Measurements from ENCODE around the gene KIAA1958.
"Not testable (repeated sequence)": the region's sequence is repeated elsewhere in the genome, so short reads cannot be mapped to it uniquely, and the experiment has no call there.

The KIAA1958 gene

DNA sequence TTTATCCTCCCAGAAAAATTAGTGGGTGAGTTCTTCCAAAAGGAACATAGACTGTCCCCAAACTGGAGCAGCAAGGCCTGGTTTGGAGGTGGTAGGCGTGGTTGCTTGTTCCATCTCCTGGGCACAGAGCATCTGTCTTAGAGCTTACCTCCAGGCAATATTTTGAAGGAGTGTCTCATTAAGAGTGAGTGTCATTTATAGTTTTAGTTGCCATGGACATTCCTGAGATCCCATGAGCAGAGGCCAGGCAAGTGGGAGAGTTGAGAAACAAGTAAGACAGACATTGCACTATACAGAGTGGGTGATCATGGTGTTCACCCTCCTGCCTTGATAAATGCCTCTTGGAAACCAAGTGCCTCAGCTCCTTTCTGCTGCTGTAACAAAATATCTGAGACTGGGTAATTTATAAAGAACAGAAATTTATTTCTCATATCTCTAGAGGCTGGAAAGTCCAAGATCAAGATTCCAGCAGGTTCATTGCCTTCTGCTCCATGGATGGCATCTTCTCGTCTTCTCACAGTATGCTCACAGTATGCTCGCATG is 68.5 kb downstream of the KIAA1958 start:
- no peak for DNase-seq (ENCODE audit: low read depth in 2 of 2)

DNA sequence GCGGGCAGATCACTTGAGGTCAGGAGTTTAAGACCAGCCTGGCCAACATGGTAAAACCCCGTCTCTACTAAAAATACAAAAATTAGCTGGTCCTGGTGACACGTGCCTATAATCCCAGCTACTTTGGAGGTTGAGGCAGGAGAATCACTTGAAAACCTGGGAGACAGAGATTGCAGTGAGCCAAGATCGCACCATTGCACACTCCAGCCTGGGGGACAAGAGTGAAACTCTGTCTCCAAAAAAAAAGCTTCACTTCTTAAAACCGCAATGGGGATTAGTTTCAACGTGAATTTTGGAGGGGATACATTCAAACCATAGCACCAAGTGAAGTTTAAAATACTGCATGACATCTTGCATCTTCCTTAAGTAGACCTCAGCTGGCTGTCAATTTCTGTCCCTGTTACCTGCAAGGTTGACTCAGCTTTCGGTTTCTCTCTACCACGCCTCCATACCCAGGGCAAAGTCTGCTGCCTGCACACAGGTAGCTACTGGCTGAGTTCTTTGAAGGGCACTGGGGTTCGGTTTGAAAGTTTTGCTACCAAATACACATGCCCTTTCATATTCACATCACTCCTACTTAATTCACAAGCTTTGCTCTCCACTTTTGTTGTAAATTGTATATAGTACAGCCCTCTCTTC is 69.3 kb downstream of the KIAA1958 start:
- DNase-seq (ENCODE audit: low read depth in 2 of 2): no peak

DNA sequence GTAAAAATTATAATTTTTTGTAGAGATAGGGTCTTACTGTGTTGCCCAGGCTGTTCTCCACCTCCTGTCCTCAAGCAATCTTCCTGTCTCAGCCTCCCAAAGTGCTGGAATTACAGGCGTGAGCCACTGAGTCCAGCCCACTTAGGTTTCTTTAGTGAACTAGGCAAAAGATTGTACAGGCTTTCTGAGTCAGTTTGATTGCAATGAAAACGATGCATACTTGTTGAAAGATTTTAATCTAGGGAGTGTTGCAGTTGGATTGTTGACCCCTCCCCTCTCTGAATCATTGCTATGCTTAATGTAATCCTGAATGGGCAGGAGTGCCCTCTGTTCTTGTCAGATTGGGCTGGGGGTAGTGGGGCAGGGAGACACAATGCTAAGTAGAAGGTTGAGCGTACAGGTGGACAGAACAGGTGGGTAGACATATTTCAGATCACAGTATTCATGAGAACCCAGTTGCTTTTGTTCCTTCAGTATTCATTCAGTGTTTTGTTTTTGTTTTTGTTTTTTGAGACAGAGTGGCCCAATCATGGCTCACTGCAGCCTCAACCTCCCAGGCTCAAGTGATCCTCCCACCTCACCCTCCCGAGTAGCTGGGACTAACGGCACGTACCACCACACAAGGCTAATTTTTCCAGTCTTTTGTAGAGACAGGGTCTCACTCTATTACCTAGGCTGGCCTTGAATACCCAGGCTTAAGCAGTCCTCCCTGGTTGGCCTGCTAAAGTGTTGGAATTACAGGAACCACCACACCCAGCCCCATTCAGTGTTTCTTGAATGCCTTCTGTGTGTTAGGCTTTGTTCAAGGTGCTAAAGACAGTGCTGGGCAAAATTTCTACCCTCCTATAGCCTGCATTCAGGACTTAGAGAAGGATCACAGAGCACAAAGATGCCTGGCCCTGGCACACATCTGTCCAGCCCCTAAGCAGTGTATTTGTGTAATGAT is 70.1 kb downstream of the KIAA1958 start:
- DNase-seq (ENCODE audit: low read depth in 2 of 2): peak in 1 of 2 experiments; percentile 64

DNA sequence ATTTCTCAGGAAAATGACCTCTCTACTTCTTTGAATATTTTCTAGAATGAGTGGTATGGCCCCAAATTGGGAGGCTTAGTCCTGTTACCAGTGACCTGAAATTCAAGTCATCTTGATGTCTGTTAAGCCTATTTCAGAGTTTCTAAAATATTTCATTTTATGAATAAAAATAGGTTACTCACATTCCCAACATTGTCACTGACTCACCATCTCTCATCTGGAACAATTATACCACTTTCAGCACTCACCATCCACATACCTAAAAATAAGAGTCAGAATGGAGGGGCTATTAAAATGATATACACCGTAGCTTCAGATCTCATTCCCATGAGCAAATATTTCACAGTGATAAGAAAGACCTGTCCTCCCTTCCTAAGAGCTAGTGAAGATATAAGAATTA is 71.8 kb downstream of the KIAA1958 start:
- peak; percentile 70 to 73 for DNase-seq (ENCODE audit: low read depth in 2 of 2)

DNA sequence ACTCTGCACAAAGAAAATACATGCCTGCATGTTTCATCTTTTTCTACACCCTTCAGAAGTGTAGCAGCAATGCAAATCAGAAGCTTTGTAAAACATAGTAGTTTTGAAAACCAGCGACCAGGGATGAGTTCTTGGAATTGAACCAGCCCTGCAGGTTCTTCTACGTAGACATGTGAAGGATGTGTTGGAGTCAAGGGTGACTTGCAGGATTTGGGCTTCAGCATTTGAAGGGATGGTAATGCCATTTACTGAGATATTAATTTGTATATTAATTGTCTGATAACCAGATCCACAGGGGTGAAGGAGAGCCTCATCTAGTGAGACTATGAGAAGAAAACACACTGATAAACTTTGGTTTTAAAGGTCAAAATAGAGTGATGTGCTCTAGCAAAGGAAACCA is 72.4 kb downstream of the KIAA1958 start:
- no peak for DNase-seq (ENCODE audit: low read depth in 2 of 2)

DNA sequence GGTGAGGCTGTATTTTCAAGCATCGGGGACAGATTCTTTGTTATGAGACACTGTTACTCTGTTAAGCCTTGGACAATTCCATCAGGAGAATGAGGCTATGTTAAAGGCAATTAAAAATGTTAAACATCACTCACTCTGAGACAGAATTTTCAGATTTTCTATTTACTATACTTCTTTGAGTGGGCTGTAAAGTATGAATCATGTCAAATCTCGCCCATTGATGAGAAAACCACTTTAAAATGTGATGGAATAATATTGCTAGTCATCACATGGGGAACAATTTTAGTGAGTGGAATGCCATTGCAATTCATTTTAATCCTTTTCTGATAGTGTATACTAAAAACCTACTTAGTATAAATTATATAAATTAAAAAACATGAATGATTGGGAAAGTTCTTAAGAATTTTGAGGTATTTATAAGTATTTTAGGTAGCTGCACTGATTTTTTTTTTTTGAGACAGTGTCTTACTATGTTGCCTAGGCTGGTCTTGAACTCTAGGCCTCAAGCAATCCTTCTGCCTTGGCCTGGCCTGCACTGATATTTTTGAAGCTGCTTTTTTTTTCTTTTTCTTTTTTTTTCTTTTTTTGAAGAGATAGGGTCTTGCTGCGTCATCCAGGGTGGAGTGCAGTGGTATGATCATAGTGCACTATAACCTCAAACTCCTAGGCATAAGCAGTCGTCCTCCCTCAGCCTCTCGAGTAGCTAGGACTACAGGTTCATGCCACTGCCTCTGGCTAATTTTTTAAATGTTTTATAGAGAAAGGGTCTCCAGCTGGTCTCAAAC is 73.2 kb downstream of the KIAA1958 start:
- DNase-seq (ENCODE audit: low read depth in 2 of 2): no peak

DNA sequence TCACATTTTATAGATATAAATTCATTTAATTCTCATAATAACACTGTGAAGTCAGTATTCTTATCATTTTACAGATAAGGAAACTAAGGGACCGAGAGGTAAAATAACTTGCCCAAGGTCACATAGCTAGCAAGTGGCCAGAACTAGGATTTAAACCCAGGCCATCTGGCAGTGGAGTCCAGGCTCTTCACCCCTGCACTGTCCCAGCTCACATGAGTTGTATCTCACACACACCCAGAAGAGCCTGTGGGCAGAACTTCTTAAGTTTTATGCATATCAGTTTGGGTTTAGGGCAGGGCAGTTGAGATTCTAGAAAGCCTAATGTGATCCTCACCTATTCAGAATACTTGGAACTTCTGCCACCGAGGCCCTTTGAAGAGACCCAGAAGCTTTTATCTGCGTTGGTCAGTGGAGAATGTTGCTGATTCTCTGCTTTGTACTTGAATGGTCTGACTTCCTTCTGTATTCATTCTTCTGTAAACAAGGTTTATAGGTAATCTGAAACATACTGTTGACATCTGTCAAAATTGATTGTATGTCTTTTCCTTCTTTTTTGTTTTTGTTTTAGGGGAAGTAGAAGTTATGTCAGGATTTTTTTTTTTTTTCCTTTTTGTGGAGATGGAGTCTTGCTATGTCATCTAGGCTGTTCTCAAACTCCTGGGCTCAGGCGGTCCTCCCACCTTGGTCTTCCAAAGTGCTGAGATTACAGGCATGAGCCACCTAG is 75.8 kb downstream of the KIAA1958 start:
- no peak for DNase-seq (ENCODE audit: low read depth in 2 of 2)

DNA sequence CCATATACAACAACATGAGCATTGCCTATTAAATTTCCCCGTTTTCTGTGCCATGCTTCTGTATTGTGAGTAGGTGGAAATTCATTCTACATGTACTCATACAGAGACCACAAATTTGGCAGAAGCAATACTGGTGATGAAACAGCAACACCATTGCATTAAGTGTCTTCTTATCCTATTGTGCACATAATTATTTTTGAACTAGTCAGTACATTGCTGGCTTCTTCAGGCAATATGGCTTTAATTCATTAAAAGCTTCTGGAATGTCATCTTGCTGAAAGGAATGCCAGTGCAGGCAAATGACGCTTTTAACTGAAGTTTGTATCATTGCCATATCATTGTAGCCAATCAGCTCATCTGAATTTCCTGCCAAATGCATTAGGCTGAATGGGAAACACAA is 82.6 kb downstream of the KIAA1958 start:
- DNase-seq (ENCODE audit: low read depth in 2 of 2): peak; percentile 98 to 99

DNA sequence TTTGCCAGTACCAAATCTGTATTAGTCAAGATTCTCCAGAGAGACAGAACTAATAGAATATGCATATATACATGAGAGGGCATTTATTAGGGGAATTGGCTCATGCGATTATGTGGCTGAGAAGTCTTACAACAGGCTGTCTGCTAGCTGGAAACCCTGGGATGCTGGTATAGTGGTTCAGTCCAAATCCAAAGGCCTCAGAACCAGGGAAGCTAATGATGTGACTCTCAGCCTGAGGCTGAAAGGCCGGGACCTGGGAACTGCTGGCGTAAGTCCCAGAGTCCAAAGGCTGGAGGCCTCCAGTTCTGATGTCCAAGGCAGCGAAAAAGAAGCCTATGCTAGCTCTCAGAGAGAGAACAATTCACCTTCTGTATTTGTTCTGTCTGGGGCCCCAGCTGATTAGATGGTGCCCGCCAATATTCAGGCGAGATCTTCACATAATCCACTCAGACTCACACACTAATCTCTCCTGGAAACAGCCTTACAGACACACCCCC is 84.1 kb downstream of the KIAA1958 start:
- DNase-seq (ENCODE audit: low read depth in 2 of 2): no peak

DNA sequence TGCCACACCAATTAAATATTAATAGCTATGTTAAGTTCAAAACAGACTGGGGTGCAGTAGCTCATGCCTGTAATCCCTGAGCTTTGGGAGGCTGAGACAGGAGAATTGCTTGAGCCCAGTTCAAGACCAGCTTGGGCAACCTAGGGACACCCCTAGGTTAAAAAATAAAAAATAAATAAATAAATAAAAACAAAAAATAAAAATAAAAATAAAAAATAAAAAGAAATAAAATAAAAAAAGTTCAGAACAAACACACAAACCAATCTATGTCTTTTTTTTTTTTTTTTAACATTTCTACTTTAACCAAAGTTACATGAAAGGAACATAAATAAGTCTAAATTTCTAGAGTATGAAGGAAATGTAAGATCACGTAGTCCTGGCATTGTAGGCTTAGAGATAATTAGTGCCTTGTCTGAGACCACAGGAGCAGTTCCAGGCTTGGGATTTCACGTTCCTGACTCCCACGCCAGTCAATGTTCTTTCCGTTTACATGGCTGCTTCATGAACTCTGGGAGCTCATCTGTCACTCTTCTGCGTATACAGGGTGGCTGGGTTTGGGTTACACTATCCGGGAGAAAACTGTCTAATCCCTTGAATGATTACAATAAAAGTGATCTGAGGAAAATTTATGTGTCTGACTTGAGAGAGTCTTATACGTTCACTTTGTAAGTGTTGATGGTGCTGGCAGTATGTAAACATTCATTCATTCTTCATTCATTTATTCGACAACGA is 85.2 kb downstream of the KIAA1958 start:
- DNase-seq (ENCODE audit: low read depth in 2 of 2): no peak

DNA sequence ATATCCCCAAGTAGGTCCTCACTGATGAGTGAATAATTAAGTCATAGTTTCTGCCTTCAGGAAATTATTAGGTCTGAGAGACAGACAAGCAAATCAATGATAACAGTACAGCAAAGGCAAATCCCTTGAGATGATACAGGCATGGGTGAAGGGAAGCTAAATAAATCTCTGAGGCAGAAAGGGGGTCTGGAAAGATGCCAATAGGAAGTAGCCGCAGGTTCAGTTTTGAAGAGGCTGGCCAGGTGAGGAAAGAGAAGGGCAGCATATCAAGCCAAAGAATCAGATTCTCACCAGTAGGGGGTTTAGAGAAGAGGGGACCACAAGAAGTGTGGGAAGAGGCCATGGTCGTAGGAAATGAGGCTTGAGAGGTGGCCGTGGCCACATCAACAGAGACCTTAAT is 85.8 kb downstream of the KIAA1958 start:
- DNase-seq (ENCODE audit: low read depth in 2 of 2): no peak

DNA sequence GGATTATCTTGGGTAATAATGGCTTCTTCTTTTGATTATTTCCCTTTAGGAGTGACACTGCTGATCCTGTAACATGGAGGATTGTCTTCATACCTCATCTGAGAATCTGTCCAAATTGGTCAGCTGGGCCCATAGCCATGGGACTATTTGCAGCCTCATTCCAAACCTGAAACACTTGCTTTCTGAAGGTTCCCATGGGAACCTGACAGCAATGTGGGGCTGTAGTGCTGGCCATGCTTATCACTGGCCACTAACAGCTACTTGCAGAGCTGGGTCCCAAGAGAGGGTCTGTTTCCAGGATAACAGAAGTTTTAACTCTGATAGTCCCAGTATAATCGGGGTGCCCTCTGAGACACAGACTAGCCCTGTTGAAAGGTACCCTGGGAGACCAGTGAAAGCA is 87.4 kb downstream of the KIAA1958 start:
- no peak for DNase-seq (ENCODE audit: low read depth in 2 of 2)

DNA sequence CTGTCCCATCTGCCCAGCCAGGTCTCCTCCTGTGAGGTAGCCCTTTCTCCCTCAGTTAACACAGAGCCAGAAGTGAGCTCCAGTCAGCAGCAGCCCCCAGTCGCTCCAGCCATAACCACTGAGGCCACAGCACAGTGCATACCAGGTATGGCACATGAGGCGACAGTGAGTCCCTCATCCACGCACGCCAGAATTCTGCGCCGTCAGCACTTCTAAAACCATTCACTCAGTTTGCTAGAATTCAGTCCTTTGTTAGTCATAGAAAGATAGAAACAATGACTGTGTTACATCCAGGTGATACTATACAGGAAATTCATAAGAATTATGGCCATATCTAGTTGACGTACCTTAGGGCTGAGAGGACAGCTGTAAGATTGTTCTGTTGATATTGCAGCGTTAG is 88.5 kb downstream of the KIAA1958 start:
- no peak for DNase-seq (ENCODE audit: low read depth in 2 of 2)

DNA sequence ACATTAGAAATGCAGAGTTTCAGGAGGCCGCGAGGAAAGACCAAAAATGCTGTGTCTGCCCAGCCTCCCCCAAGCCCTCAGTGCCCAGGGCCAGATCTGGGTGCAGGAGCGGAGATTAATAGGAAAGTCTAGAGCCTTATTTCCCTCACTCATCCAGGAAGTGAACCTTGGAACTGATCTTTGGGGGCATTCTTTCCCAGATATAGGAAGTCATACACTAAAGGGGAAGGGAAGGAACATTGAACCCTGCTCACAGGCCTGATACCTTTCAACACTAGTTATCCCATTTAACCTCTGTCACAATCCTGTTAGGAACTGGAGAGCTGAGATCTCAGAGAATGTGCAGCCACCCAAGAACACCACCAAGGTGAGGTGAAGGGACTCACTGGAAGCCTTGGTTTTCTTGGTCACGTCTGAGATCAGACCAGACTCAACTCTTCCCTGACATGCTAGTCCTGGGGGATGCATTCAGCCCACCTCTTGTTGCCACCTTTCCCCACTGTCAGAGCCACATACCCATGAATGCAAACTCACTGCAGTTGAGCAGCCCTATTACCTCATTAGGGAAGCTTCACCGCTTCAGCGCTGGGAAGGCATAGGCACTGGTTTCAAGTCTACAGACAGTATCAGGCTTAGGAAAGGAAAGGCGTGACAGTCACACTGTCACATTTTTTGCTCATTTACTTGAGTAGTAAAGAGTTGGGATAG is 95.0 kb downstream of the KIAA1958 start:
- no peak for DNase-seq (ENCODE audit: low read depth in 2 of 2)

DNA sequence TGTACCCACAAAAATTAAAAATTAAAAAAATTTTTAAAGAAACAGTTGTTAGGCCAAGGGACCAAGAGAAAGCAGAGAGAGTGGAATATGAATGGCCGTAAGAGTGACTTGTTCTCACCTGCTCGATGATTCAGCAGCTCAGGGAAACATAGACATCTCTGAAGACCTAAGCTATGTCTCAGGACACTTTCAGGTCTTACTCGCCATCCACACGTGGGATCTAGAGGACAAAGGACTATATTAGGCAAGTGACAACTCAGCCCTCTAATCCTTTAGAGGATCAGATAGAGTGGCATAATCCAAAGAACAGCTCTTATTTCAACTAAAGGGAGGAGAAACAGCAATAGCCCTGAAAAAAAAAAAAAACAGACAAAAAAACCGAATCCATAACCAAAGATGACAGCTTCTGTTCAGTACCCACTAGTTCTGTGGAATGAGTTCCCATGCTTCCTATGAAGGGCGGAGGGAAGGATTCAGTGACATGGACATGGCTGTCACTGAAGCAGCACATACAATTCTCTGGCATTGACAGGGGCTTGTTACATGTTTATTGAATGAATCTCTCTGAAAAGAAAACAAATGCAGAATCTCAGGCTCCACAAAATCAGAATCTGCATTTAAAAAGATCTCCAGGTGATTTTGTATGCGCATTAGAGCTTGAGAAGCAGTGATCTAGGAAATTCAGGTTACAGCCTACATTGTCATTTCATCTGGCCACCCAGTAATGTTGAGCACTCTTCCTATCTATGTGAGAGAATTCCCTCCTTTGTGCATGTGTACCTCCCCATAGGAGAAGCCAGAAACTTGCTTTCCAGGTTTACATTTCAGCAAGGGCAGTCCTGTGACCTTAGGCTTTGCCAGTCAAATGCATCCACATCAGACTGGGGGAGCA is 96.0 kb downstream of the KIAA1958 start:
- DNase-seq (ENCODE audit: low read depth in 2 of 2): no peak

DNA sequence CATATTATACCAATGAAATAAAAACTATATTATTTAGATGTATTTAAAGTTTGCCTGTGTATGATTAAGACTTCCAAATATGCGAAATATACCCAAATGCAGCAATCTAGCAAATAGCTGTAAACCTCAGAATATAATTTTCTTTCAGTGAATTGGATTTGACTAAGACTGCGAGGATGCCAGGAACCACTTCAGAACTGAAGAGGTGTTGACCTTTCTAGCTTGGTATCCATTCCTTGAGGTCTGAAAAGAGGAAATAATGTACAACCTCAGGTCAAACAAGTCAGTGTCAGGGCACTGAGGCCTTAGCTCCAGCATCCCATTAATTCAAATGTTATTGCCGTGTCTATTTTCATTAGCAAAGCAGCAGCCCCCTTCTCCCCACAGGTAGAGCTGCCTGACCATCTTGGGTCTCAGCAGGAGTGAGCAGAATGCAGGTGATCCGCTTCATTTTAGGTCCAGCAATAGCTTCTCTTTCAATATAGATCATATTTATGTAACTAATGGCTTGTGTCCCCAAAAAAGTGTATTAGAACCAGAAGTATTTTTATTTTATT is 100.0 kb downstream of the KIAA1958 start:
- peak; percentile 9 to 19 for DNase-seq (ENCODE audit: low read depth in 2 of 2)

DNA sequence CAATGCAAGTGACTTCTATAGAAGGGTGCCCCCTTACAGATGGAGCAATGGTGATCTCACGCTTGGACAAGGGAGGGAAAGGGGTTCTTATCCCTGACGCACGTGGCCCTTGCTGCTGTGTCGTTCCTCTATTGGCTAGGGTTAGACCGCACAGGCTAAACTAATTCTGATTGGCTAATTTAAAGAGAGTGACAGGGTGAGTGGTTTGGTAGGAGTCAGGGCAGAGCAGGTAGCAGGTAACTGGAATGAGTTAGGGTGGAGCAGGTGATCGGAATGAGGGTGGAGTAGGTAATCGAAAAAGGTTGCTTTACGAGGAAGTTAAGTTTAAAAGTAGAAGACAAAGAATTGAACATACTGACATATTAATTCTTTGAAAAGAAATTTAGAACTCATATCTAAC is 105.2 kb downstream of the KIAA1958 start:
- DNase-seq (ENCODE audit: low read depth in 2 of 2): not testable (repeated sequence)

DNA sequence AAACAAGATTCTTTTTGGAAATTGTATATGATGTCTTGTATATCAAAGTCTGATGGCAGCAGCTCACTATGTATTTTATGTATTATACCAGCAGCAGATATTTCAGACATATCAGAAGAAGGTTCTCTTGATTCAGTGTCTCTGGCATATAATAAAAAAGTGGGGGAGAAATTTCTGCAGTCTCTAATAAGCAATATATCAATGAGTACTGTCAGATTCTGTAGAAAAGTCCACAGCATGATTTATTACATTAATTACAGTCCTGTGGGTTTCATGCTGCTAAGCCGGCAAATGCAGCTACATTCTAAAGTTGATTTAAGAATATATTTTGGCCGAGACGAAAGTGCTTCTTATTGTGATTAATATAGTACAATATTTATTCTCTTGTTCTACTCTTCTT is 113.1 kb downstream of the KIAA1958 start:
- DNase-seq (ENCODE audit: low read depth in 2 of 2): no peak

DNA sequence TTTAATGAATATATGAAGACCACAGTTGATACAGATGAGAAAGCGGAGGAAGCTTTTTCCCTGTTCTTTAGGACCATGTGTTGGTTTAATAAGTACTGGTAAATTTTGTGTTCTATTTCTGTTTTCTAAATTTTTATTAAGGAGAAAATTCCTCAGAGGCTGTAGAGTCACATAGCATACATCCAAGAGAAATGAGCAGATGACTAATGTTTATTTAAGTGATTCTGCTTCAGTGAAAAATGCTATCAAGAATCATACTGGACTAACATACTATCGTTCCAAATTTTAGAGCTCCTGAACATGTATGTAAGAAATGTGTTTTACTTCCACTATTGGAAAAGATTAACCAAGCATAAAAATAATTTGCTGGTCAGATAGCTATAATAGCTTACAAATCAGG is 115.0 kb downstream of the KIAA1958 start:
- DNase-seq (ENCODE audit: low read depth in 2 of 2): peak; percentile 9 to 13

Data from fibroblast of skin of left biceps (primary cell).